Kidney (tissue), 14 donors: ENCODE measurements around the gene GRID1. TPM values are rescaled to one million over a fixed set of nuclear protein-coding genes. Genes with fewer than 3 reads are reported as not detected.

Source experiments
- DNase-seq, 5 donors: peaks; one replicate each; pipeline ENCODE4 v3.0.0-alpha.2; 2013 to 2020
- FAIRE-seq: peaks from 2 replicates; lab custom pipeline; 2012; peaks lifted over from hg19 to GRCh38; lab: Jason Lieb, UNC
- H3K27ac ChIP-seq, 2 donors: one replicate each; pipeline ENCODE4 v1.7.0; 2013; ENCODE audit warnings: low read depth in 2 of 2, low read length in 2 of 2, inconsistent platforms in 1 of 2
- H3K27me3 ChIP-seq: one replicate; pipeline ENCODE4 v1.7.1; 2013; ENCODE audit warnings: low read length, inconsistent platforms; ENCODE audit not compliant: control insufficient read depth, insufficient read depth
- H3K36me3 ChIP-seq, 3 donors: one replicate each; pipeline versions ENCODE4 v1.7.0 to v1.7.1; 2013; ENCODE audit warnings: low read length in 3 of 3, control low read depth in 1 of 3, inconsistent platforms in 1 of 3; ENCODE audit not compliant: insufficient read depth in 3 of 3, control insufficient read depth in 2 of 3
- H3K4me1 ChIP-seq, 3 donors: one replicate each; pipeline versions ENCODE4 v1.7.0 to v1.7.1; 2013; ENCODE audit warnings: low read length in 3 of 3, inconsistent platforms in 1 of 3, low read depth in 1 of 3; ENCODE audit not compliant: control insufficient read depth in 2 of 3, insufficient read depth in 2 of 3
- H3K4me3 ChIP-seq, 3 donors: one replicate each; pipeline versions ENCODE4 v1.7.0 to v1.8.1; 2013; ENCODE audit warnings: low read length in 3 of 3, control low read depth in 1 of 3, inconsistent platforms in 1 of 3
- H3K9ac ChIP-seq, 3 donors: one replicate each; pipeline versions ENCODE4 v1.7.0 to v1.7.1; 2013; ENCODE audit warnings: low read length in 3 of 3, control low read depth in 1 of 3, inconsistent platforms in 1 of 3
- H3K9me3 ChIP-seq, 3 donors: one replicate each; pipeline versions ENCODE4 v1.7.0 to v1.7.1; 2013; ENCODE audit warnings: low read length in 3 of 3, control low read depth in 1 of 3, inconsistent platforms in 1 of 3; ENCODE audit not compliant: control insufficient read depth in 2 of 3, insufficient read depth in 1 of 3
- intact Hi-C: fragments of 100-400 bp; cut with DNase I; formaldehyde crosslinking; loops from one replicate; pipeline ENCODE4 v1.11.1; 2022
- polyA plus RNA-seq: library from polyadenylated mRNA; stranded (reverse); fragments of 350-450 nt; fragmentation: Illumina TruSeq; extraction: RNeasy Lipid Tissue Mini Kit (QIAGEN cat#74804); gene quantifications from one replicate; pipeline ENCODE4 v1.2.3, GENCODE V29; 2014; ENCODE audit warnings: low read depth, low replicate concordance; ENCODE audit not compliant: insufficient read depth
- total RNA-seq: library from RNA; stranded (reverse); fragmentation: NEBNext Ultra II Directional; extraction: Animal tissue kit (Norgen Biotek cat#: 25700); gene quantifications from one replicate; pipeline ENCODE4 v1.2.1, GENCODE V29; 2021
- TF ChIP-seq, protein P1 (sequence below): IDR thresholded peaks from 3 replicates; pipeline ENCODE4 v1.5.1; 2012; ENCODE audit warnings: mild to moderate bottlenecking, moderate library complexity, borderline replicate concordance; ENCODE audit not compliant: insufficient read depth; ENCODE audit errors: extremely low read depth
- donor health status: control.
- donor health status: control.
- donor health status: control.
- donor health status: control.
- donor health status: control.
- donor health status: DM: yes; HTN: yes; CAD: no.
- donor health status: Normal renal cell carcinoma (clear cell type).

The GRID1 gene
- total and polyA plus RNA-seq, 2 donors from 2014 or later: 0.37 to 1.4 TPM

DNA sequence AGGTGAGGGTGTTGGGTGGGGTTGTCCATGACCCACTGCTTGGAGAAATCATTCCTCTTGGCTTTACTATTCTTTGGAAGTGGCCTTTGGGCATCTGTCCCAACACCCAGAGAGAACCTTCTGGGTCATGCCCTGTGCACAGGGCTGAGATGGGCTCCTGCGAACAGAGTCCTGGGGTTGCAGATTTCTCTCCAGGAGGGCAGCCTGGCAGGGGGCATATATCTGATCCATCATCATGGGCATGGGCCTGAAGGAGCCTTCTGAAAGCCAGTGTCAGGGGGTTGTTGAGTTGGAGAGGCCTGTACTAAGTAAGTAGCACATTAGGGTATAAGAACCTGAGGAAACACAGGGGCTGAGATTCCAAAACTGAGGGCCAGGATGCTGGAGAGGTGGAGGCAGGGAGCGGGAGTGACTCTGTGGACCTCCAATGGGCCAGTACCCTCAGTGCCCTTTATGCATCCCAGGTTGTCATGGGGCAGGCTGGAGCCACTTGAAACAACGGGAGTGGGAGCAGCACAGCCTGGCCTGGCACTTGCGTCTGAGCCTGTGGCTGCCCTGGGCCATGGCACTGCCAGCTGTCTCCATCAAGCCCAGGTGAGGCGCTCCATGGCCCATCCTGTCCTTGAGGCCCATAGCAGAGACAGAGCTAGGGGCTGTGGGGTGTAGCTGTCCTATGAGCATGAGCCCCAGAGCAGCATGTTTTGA lies 203.7 kb downstream of the GRID1 start:
- no peak for FAIRE-seq

DNA sequence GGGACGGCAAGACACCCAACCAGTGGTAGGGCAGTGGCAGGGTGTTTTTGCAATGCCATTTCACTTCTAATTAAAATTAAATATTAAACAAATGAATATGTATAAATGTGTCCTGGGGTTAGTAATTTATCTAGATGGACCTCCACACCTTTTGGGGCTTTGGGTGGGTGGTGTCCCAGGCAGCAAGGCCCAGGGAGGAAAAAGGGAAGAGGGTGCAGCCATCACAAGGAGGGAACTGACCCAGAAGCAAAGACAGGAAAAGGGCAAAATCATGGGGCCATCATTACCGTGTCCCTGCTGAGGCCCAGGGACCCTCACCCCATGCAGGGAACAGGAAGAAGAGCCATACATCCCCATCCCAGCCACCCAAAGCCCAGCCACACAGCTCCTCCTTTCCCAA lies 204.6 kb downstream of the GRID1 start:
- intact Hi-C loops: no loop called here
- FAIRE-seq: no peak
- TF ChIP-seq, protein P1, sequence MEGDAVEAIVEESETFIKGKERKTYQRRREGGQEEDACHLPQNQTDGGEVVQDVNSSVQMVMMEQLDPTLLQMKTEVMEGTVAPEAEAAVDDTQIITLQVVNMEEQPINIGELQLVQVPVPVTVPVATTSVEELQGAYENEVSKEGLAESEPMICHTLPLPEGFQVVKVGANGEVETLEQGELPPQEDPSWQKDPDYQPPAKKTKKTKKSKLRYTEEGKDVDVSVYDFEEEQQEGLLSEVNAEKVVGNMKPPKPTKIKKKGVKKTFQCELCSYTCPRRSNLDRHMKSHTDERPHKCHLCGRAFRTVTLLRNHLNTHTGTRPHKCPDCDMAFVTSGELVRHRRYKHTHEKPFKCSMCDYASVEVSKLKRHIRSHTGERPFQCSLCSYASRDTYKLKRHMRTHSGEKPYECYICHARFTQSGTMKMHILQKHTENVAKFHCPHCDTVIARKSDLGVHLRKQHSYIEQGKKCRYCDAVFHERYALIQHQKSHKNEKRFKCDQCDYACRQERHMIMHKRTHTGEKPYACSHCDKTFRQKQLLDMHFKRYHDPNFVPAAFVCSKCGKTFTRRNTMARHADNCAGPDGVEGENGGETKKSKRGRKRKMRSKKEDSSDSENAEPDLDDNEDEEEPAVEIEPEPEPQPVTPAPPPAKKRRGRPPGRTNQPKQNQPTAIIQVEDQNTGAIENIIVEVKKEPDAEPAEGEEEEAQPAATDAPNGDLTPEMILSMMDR: no peak

More for the DNA sequence above, 203.7 kb downstream of the GRID1 start:
- intact Hi-C loops: no loop called here
- Histone ChIP-seq H3K9ac (no peak overlapping the region), H3K27ac (peak overlapping the region; percentile 18 to 83), H3K9me3 (no peaks in the 10 kb centered on the region), H3K4me1 (peaks cover 0 to 12% (median 9%) of the 10 kb centered on the region in 3 donors), H3K36me3 (no peaks in the 10 kb centered on the region), H3K4me3 (no peak overlapping the region), H3K27me3 (no peaks in the 10 kb centered on the region)
- DNase-seq: no peak
- TF ChIP-seq, protein P1: no peak

DNA sequence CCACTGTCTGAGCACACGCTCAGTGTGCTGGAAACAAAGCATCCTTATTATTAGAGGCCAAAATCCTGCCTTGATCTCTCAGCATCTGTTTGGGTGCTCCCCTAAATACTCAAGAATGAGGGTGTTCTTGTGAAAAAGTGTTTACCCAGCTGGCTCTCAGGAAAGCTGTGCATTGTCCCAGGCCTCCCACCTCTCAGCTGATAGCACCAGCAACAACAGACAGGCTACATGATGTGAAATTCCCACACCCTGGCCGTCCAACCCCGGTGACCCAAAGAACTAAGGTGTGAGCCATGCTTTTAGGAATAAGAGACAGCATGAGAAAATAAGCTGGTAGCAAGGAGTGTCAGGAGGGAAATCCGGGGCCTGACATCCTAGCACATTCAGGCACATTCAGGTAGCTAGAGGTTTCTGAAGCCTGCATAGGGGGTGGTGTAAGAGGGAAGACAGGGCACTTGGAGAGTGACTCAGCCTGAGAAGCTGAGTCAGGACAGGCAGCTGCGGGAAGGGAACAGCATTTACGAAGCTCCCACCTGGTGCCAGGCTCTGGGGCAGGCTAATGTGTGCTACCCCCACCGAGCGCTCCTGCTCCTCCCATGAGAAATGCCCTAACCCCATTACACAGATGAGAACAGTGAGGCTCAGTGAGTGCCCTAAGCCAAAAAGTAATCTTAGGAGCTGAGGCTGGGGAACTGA lies 205.6 kb downstream of the GRID1 start:
- no peak for DNase-seq

More for the DNA sequence above, 204.6 kb downstream of the GRID1 start:
- Histone ChIP-seq H3K4me1 (peaks cover 0 to 12% (median 9%) of the 10 kb centered on the region in 3 donors), H3K27ac (peak overlapping the region in 1 of 2 donors; percentile 83), H3K9me3 (no peaks in the 10 kb centered on the region), H3K4me3 (no peak overlapping the region), H3K27me3 (no peaks in the 10 kb centered on the region), H3K9ac (no peak overlapping the region), H3K36me3 (no peaks in the 10 kb centered on the region)
- DNase-seq: no peak

More for the DNA sequence above, 205.6 kb downstream of the GRID1 start:
- no peak for FAIRE-seq
- H3K4me1 ChIP-seq: peaks cover 0 to 12% (median 9%) of the 10 kb centered on the region in 3 donors
- H3K9me3 ChIP-seq: no peaks in the 10 kb centered on the region
- H3K4me3 ChIP-seq: no peak overlapping the region
- TF ChIP-seq, protein P1: no peak
- intact Hi-C loops: no loop called here
- H3K36me3 ChIP-seq: no peaks in the 10 kb centered on the region
- no peaks in the 10 kb centered on the region for H3K27me3 ChIP-seq
- H3K9ac ChIP-seq: no peak overlapping the region
- no peak overlapping the region for H3K27ac ChIP-seq
